Glutamatergic neuron (in vitro differentiated cells): ENCODE data around the gene OLFML2A. TPM values are rescaled to one million over a fixed set of nuclear protein-coding genes. Genes with fewer than 3 reads are reported as not detected.

Experiments used
- DNase-seq: peaks from one replicate; pipeline ENCODE4 v3.0.0; 2022
- H3K27ac Mint-ChIP-seq: one replicate; pipeline ENCODE4 v1.8.0; 2020; ENCODE audit warnings: mild to moderate bottlenecking, mixed read lengths, inconsistent platforms; ENCODE audit not compliant: unreplicated experiment
- H3K27me3 Mint-ChIP-seq: one replicate; pipeline ENCODE4 v1.8.0; 2020; ENCODE audit warnings: mild to moderate bottlenecking, moderate library complexity, mixed read lengths, inconsistent platforms; ENCODE audit not compliant: unreplicated experiment
- H3K36me3 Mint-ChIP-seq: one replicate; pipeline ENCODE4 v1.8.0; 2020; ENCODE audit warnings: mild to moderate bottlenecking, mixed read lengths, inconsistent platforms; ENCODE audit not compliant: unreplicated experiment
- H3K4me1 Mint-ChIP-seq: one replicate; pipeline ENCODE4 v1.8.0; 2020; ENCODE audit warnings: mild to moderate bottlenecking, low read depth, mixed read lengths, inconsistent platforms; ENCODE audit not compliant: unreplicated experiment
- H3K4me3 Mint-ChIP-seq: one replicate; pipeline ENCODE4 v1.8.0; 2020; ENCODE audit warnings: mild to moderate bottlenecking, mixed read lengths, inconsistent platforms; ENCODE audit not compliant: unreplicated experiment
- H3K9me3 Mint-ChIP-seq: one replicate; pipeline ENCODE4 v1.8.0; 2020; ENCODE audit warnings: mild to moderate bottlenecking, moderate library complexity, mixed read lengths, inconsistent platforms; ENCODE audit not compliant: unreplicated experiment
- total RNA-seq: library from RNA; stranded (reverse); fragmentation: NEBNext Ultra II Directional; extraction: Animal tissue kit (Norgen Biotek cat#: 25700); gene quantifications from one replicate; pipeline ENCODE4 v1.2.1, GENCODE V29; 2021; ENCODE audit not compliant: unreplicated experiment
- TF ChIP-seq, protein P1 (sequence below): fragments of 200-600 bp; sonication (generic); IDR thresholded peaks from one replicate; pipeline ENCODE4 v1.5.0; 2021; ENCODE audit not compliant: partially characterized antibody, unreplicated experiment

OLFML2A gene
- total RNA-seq, 1 donor from 2014 or later: not detected

- DNase-seq: no peak
- H3K4me1 Mint-ChIP-seq: peaks cover 2% of the 10 kb centered on the region
- peaks cover 1% of the 10 kb centered on the region for H3K9me3 Mint-ChIP-seq
- TF ChIP-seq, protein P1, sequence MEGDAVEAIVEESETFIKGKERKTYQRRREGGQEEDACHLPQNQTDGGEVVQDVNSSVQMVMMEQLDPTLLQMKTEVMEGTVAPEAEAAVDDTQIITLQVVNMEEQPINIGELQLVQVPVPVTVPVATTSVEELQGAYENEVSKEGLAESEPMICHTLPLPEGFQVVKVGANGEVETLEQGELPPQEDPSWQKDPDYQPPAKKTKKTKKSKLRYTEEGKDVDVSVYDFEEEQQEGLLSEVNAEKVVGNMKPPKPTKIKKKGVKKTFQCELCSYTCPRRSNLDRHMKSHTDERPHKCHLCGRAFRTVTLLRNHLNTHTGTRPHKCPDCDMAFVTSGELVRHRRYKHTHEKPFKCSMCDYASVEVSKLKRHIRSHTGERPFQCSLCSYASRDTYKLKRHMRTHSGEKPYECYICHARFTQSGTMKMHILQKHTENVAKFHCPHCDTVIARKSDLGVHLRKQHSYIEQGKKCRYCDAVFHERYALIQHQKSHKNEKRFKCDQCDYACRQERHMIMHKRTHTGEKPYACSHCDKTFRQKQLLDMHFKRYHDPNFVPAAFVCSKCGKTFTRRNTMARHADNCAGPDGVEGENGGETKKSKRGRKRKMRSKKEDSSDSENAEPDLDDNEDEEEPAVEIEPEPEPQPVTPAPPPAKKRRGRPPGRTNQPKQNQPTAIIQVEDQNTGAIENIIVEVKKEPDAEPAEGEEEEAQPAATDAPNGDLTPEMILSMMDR: no peak
- no peak overlapping the region for H3K4me3 Mint-ChIP-seq
- no peak overlapping the region for H3K27ac Mint-ChIP-seq
- peaks cover under 1% of the 10 kb centered on the region for H3K27me3 Mint-ChIP-seq
- no peaks in the 10 kb centered on the region for H3K36me3 Mint-ChIP-seq
These were observed 6.9 kb downstream of the OLFML2A start for GRCh38 chr9:124783830-124784229.

DNA sequence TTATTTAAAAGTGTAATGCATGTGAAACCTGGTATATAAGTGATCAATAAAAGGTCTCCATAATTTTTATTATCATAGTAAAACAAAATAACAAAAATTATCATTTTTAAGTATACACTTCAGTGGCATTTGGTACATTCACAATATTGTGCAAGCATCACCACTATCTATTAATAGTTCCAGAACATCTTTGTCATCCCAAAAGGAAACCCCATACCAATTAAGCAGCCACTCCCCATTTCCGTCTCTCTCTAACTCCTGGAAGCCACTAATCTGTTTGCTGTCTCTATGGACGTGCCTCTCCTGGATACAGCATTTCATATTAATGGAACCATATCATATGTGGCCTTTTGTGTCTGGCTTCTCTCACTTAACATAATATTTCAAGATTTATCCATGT lies 7.6 kb downstream of the OLFML2A start:
- Mint-ChIP-seq H3K4me3 (no peak overlapping the region), H3K27me3 (no peaks in the 10 kb centered on the region), H3K27ac (no peak overlapping the region), H3K36me3 (no peaks in the 10 kb centered on the region), H3K9me3 (peaks cover 1% of the 10 kb centered on the region), H3K4me1 (peaks cover 2% of the 10 kb centered on the region)
- TF ChIP-seq, protein P1: no peak
- no peak for DNase-seq

- peaks cover 1% of the 10 kb centered on the region for H3K9me3 Mint-ChIP-seq
- no peaks in the 10 kb centered on the region for H3K27me3 Mint-ChIP-seq
- no peak for DNase-seq
- no peak overlapping the region for H3K4me3 Mint-ChIP-seq
- no peaks in the 10 kb centered on the region for H3K4me1 Mint-ChIP-seq
- TF ChIP-seq, protein P1: no peak
- no peak overlapping the region for H3K27ac Mint-ChIP-seq
- no peaks in the 10 kb centered on the region for H3K36me3 Mint-ChIP-seq
These were observed 10.1 kb downstream of the OLFML2A start for GRCh38 chr9:124786881-124787573.

DNA sequence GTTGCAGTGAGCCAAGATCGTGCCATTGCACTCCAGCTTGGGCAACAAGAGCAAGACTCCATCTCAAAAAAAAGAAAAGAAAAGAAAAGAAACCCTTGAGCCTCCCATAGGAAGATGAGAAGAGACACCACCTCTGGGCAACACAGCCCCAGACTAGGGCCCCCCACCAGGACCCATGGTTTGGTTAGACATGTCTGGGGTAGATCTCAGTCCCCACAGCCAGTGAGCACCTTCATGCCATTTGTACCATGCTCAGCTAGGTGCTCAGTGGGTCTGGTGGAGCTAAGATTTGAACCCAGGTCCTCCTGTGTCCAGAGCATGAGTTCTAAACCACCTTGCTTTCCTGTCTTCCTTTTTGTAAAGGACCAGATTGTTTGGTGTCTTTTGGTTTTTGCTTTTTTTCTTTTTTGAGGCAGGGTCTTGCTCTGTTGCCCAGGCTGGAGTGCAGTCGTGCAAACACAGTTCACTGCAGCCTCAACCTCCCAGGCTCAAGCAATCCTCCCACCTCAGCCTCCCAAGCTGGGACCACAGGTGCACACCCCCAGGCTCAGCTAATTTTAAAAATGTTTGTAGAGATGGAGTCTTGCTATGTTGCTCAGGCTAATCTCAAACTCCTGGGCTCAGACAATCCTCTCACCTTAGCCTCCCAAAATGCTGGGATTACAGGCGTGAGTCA lies 11.7 kb downstream of the OLFML2A start:
- no peak for DNase-seq
- Mint-ChIP-seq H3K36me3 (no peaks in the 10 kb centered on the region), H3K4me1 (no peaks in the 10 kb centered on the region), H3K9me3 (peaks cover 1% of the 10 kb centered on the region), H3K4me3 (no peak overlapping the region), H3K27ac (no peak overlapping the region), H3K27me3 (no peaks in the 10 kb centered on the region)
- TF ChIP-seq, protein P1: no peak

GRCh38 chr9:124789531-124789930 lies 12.6 kb downstream of the OLFML2A start:
- no peak overlapping the region for H3K27ac Mint-ChIP-seq
- TF ChIP-seq, protein P1: no peak
- DNase-seq: no peak
- H3K9me3 Mint-ChIP-seq: no peaks in the 10 kb centered on the region
- H3K36me3 Mint-ChIP-seq: no peaks in the 10 kb centered on the region
- no peaks in the 10 kb centered on the region for H3K27me3 Mint-ChIP-seq
- no peaks in the 10 kb centered on the region for H3K4me1 Mint-ChIP-seq
- no peak overlapping the region for H3K4me3 Mint-ChIP-seq
